Measurements from ENCODE around the gene C16orf92.
"Not testable (repeated sequence)": the region's sequence is repeated elsewhere in the genome, so short reads cannot be mapped to it uniquely, and the experiment has no call there.

C16orf92 gene

GRCh38 chr16:30027588-30028437 is 4.8 kb downstream of the C16orf92 start:
- no peak for DNase-seq

GRCh38 chr16:30028438-30029076 is 5.6 kb downstream of the C16orf92 start:
- no peak for DNase-seq

- no peak for DNase-seq
These were observed 7.2 kb downstream of the C16orf92 start for GRCh38 chr16:30030011-30030685.

DNA sequence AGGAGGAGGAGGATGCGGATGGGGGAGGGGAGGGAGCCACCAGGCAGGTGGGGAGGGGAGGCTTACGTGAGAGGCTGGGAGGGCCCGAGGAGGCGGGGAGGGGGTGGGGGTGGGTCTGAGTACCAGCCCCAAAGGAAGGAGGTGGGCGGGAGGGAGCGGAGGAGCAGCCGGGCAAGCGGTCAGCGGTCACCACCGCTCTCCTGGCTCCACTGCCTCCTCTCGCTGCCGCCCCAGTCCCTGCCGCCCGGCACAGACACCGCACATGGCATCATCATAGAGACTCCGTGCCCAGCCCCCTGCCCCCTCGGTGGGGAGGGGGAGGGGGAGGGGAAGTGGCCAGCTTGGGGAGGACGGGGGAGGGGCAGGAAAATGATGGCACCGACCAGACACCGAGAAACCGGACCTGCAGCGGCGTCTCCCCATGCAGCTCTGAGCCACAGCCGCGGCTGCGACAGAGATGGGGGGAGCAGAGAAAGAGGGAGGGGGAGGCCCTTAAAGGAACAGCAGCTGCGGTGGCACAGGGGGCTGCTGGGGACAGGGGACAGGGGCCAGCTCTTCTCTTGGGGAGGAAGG is 7.9 kb downstream of the C16orf92 start, which contains the start of gene TLCD3B:
Gene TLCD3B (minus strand): TSS at position 431 of the 573 bp plus-strand sequence. CDS start 744 bp downstream, outside the sequence.
- no peak for DNase-seq

DNA sequence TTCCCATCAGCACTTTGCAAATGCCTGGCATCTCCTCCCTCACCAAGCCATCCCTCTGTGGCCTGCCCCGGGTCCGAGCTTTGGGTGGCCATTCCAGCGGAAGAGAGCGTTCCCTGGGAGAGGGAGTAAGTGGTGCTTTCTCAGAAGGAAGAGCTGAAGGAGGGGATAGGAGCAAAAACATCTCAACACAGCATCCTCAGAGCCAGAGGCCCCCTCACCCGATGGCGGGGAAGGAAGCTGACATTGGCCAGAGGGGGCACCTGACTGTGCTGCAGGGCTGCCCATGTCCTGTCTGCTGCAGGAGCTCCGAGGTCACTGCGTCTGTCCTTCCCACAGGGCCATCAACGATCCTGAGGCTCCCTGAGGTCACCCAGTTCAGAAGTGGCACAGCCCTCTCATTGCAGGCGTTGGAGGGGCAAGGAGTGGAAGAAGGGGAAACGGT is 8.5 kb downstream of the C16orf92 start:
- DNase-seq = no peak

DNA sequence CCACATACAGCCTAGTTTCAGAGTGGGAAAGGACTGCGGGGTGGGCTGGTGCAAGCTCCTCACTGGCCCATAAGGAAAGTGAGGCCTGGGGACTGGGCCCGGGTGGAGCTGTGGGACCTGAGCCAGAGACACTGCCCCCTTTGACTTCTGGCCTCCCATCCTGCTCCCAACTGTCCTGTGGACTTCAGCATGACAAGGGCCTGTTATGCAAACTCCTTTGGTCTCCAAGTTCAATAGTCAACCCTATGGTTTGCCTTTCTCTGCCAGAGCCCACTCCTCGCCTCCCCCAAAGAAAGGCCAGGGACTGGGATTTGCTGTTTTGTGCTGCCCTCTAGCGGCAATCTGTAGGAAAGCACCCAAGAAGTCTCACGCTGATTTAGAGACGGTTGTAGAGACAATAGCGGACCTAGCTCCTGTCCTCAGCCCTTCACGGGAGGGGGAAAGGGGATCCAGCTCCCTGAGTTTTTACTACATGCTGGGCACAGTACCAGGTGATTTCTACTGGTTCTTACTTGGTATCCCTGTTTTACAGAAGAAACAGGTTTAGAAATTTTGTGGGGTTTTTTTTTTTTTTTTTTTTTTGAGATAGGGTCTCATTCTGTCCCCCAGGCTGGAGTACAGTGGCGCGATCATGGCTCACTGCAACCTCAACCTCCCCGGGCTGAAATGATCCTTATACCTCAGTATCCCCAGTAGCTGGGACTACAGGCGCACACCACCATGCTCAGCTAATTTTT is 9.3 kb downstream of the C16orf92 start:
- DNase-seq = peak; percentile 66 to 75

DNA sequence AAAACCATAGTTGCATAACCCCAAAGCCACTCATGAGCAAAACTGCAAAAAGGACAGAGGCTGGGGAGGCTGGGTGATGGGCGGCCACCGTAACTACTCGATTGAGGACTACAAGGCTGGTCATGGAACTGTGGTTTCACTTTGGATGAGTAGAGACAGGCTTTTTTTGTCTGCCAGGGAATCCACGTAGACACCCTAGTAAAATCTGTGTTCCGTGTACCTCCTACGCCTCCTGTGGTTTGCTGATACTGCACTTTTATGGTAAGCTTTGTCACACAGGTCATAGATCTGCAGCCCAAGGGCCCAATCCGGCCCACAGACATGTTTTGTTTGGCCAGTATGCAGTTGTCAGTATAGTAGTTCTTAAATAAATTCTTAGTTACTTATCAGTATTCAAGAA is 10.3 kb downstream of the C16orf92 start:
- no peak for DNase-seq

GRCh38 chr16:30040221-30040620 is 17.2 kb downstream of the C16orf92 start:
- no peak for DNase-seq

- not testable (repeated sequence) for DNase-seq
These were observed 17.7 kb downstream of the C16orf92 start for GRCh38 chr16:30040690-30041089.

DNA sequence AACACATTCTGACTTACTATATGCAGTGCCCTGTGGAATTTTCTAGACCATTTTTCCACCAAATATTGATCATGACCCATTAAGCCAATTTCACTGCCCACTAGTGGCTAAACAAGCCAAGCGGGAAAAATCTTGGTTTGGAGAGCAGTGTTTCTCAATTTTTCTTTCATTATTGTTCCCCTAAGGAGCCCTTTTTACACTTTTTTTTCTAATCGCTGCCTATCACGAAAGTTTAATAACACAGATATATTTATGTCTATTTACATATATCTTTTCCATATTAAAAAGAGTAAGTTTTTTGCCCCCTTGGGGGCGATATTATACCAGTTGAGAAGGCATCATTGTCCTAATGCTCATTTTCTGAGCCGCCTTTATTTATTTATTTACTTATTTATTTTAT is 18.8 kb downstream of the C16orf92 start:
- peak in 1 of 2 donors; percentile 46 for DNase-seq

DNA sequence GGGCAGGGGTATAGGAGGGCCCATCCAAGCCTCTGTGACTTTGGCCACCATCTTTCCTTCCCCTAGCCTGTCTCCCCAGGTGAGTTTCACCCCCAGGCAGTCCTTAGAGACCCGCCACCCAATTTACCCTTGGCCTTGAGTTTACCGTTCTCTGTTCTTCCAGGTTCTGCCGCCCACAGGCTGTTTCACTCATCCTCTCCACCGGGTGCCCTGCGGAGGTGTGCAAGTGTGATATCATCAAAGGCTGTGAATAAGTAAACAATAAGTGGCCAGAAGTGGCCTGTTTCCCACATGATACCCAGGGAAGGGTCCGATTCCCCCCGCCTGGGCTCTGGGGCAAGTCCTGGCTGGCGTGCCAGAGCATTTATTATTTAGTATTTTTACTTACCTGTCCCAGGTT is 23.2 kb downstream of the C16orf92 start:
- no peak for DNase-seq

- DNase-seq = no peak
These were observed 23.6 kb downstream of the C16orf92 start for GRCh38 chr16:30046588-30046987.

GRCh38 chr16:30049871-30050270 is 26.9 kb downstream of the C16orf92 start:
- DNase-seq = no peak

DNA sequence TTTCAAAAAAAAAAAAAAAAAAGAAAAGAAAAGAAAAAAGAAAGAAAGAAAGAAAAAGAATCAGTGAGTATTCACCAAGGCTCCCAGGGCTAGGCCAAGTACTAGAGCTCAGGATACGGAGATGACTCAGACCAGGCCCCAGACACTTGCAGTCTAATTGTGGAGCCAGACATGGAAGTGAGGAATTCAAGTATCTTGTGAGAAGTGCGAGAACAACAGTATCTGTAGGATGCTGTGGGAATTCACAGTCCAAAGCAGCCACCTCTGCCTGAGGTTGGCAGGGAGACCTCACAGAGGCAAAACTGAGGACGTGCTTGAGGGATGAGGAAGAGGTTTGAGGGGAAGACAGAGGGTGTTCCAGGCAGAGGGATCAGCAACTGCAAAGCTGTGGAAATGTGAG is 28.5 kb downstream of the C16orf92 start:
- DNase-seq = no peak

- DNase-seq = peak; percentile 88 to 90
These were observed 29.8 kb downstream of the C16orf92 start for GRCh38 chr16:30052671-30053372.

DNA sequence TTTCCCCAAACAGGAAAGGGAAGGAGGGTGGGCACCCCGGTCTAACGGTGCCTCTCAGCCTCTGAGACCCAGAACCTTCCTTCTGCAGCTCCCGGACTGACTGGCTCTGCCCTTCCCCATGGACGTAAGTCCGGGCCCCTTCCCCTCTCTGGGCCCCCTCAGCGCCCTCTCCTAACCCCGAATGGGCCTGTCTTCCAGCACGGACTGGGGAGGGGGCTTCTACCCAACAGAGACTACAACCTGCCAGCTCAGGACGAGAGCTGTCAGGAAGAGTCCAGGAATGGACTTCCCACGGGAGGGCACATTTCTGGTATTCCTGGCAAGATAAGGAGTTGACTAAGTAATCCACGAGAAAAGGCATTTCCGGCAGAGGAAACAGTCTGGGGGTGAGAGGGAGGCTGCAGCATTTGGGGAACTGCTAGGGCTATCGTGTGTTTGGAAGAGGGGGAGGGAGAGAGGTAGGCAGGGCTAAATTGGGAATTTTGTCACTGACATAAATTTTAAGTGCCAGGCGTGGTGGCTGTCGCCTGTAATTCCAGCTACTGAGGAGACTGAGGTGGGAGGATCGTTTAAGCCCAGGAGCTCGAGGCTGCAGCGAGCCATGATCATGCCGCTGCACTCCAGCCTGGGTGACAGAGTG is 30.5 kb downstream of the C16orf92 start:
- no peak for DNase-seq

GRCh38 chr16:30054451-30054850 is 31.5 kb downstream of the C16orf92 start:
- no peak for DNase-seq

GRCh38 chr16:30054959-30055553 is 32.1 kb downstream of the C16orf92 start:
- DNase-seq = peak; percentile 46 to 50

DNA sequence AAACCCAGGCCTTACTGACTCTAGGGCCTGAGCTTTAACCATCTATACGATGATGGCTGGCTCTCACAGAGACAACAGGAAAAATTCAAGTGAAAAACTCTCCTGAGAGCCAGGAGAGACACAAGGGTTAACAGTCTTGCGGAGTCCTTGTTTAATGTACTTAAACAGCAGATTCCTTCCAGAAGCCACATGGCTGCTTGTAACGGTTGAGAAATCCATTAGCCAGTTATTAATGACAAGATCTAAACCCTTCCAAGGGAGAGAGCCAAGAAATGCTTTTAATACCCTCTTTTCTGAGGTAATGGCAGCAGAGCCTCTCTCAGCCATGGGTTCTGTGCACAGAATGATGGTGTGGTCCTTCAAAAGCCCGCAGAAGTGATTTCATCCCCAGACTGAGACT is 37.3 kb downstream of the C16orf92 start:
- DNase-seq = no peak

- no peak for DNase-seq
These were observed 38.0 kb downstream of the C16orf92 start for GRCh38 chr16:30060836-30061554.

Measured in CD4-positive, alpha-beta T cell treated with Interleukin-4 for 1 hour (primary cell).